ENCODE measurements around the gene HDAC6. TPM values are rescaled to one million over a fixed set of nuclear protein-coding genes. Genes with fewer than 3 reads are reported as not detected.

The HDAC6 gene
- total and polyA plus RNA-seq, 8 donors = 24.9 to 132 (median 31.7) TPM

- intact Hi-C loops (cut with DNase I) = no loop called here
- ATAC-seq (no peak), FAIRE-seq (no peak), DNase-seq (no peak)
- Histone ChIP-seq H3K36me3 (no peaks in the 10 kb centered on the region), H3K27ac (no peak overlapping the region), H3K9me3 (no peaks in the 10 kb centered on the region), H3K27me3 (peaks cover 0 to 20% (median 7%) of the 10 kb centered on the region in 4 donors), H3K4me3 (no peak overlapping the region), H3K4me1 (no peaks in the 10 kb centered on the region)
- TF ChIP-seq CTCF (IDR thresholded peaks at IDR 0.05) = no peak
- WGBS, 2 donors = 76 to 79% methylated on average over 24 of the region's 24 CpGs
Observed at GRCh38 chrX:48829016-48829735, 27.3 kb downstream of the HDAC6 start.

GRCh38 chrX:48831136-48831908, 29.5 kb downstream of the HDAC6 start:
- no peak overlapping the region for H3K27ac ChIP-seq
- no peak for ATAC-seq
- WGBS, 2 donors = 13 to 28% methylated on average over 43 to 58 of the region's 58 CpGs
- H3K4me1 ChIP-seq = no peaks in the 10 kb centered on the region
- peaks cover 0 to 23% (median 7%) of the 10 kb centered on the region in 4 donors for H3K27me3 ChIP-seq
- FAIRE-seq = no peak
- no peak for TF ChIP-seq CTCF (IDR thresholded peaks at IDR 0.05)
- DNase-seq = no peak
- no peaks in the 10 kb centered on the region for H3K9me3 ChIP-seq
- intact Hi-C loops (cut with DNase I) = no loop called here
- H3K36me3 ChIP-seq = no peaks in the 10 kb centered on the region
- H3K4me3 ChIP-seq = no peak overlapping the region

- Histone ChIP-seq H3K27ac (no peak overlapping the region), H3K4me3 (no peak overlapping the region), H3K9me3 (no peaks in the 10 kb centered on the region), H3K36me3 (no peaks in the 10 kb centered on the region), H3K27me3 (peaks cover 0 to 23% (median 7%) of the 10 kb centered on the region in 4 donors), H3K4me1 (no peaks in the 10 kb centered on the region)
- TF ChIP-seq CTCF (IDR thresholded peaks at IDR 0.05) = no peak
- intact Hi-C loops (cut with DNase I) = no loop called here
- ATAC-seq = peak in 1 of 4 donors; percentile 44
- FAIRE-seq = no peak
- 4 to 34% methylated on average over 18 to 57 of the region's 57 CpGs for WGBS, 2 donors
- DNase-seq = no peak
Observed at GRCh38 chrX:48831909-48832291, 30.0 kb downstream of the HDAC6 start.

GRCh38 chrX:48833542-48834138, 31.8 kb downstream of the HDAC6 start:
- Histone ChIP-seq H3K4me3 (no peak overlapping the region), H3K36me3 (no peaks in the 10 kb centered on the region), H3K9me3 (no peaks in the 10 kb centered on the region), H3K4me1 (no peaks in the 10 kb centered on the region), H3K27me3 (peaks cover 0 to 23% (median 7%) of the 10 kb centered on the region in 4 donors), H3K27ac (no peak overlapping the region)
- no peak for TF ChIP-seq CTCF (IDR thresholded peaks at IDR 0.05)
- WGBS, 2 donors = 17 to 32% methylated on average over 9 of the region's 9 CpGs
- DNase-seq = no peak
- no peak for ATAC-seq
- intact Hi-C loops (cut with DNase I) = no loop called here
- FAIRE-seq = no peak

All from pancreas (tissue), 10 donors.